ENCODE results near the gene LMBRD2.
"Not testable (repeated sequence)": the region's sequence is repeated elsewhere in the genome, so short reads cannot be mapped to it uniquely, and the experiment has no call there.

The LMBRD2 gene

GRCh38 chr5:36151434-36152323 is at the start of gene LMBRD2, which contains the start of gene SKP2:
Gene LMBRD2 (minus strand): TSS chr5:36151887. CDS start chr5:36143349, 8,538 bp downstream.
Gene SKP2 (plus strand): TSS chr5:36152111. CDS start chr5:36152263, 152 bp downstream.
- DNase-seq = peak; percentile 96 to 97

GRCh38 chr5:36200513-36200912 is 48.8 kb upstream of the LMBRD2 start:
- no peak for DNase-seq

- no peak for DNase-seq
Measured at GRCh38 chr5:36199620-36200019, 47.9 kb upstream of the LMBRD2 start.

GRCh38 chr5:36198783-36199182 is 47.1 kb upstream of the LMBRD2 start:
- not testable (repeated sequence) for DNase-seq

- DNase-seq = no peak
Measured at GRCh38 chr5:36198281-36198680, 46.6 kb upstream of the LMBRD2 start.

GRCh38 chr5:36193746-36194145 is 42.1 kb upstream of the LMBRD2 start:
- no peak for DNase-seq

- not testable (repeated sequence) for DNase-seq
Measured at GRCh38 chr5:36184408-36184807, 32.7 kb upstream of the LMBRD2 start.

GRCh38 chr5:36181774-36182173 is 30.1 kb upstream of the LMBRD2 start:
- DNase-seq = no peak

GRCh38 chr5:36180556-36181350 is 29.1 kb upstream of the LMBRD2 start:
- no peak for DNase-seq

- DNase-seq = no peak
Measured at GRCh38 chr5:36179950-36180349, 28.3 kb upstream of the LMBRD2 start.

- no peak for DNase-seq
Measured at GRCh38 chr5:36178524-36178890, 26.8 kb upstream of the LMBRD2 start.

GRCh38 chr5:36177715-36178523 is 26.2 kb upstream of the LMBRD2 start:
- DNase-seq = no peak

GRCh38 chr5:36177154-36177553 is 25.5 kb upstream of the LMBRD2 start:
- DNase-seq = no peak

GRCh38 chr5:36175043-36175442 is 23.4 kb upstream of the LMBRD2 start:
- DNase-seq = no peak

- DNase-seq = no peak
Measured at GRCh38 chr5:36174119-36174518, 22.4 kb upstream of the LMBRD2 start.

GRCh38 chr5:36173426-36173825 is 21.7 kb upstream of the LMBRD2 start:
- no peak for DNase-seq

- no peak for DNase-seq
Measured at GRCh38 chr5:36172599-36172998, 20.9 kb upstream of the LMBRD2 start.

GRCh38 chr5:36170832-36171424 is 19.2 kb upstream of the LMBRD2 start:
- no peak for DNase-seq

- peak in 1 of 2 donors; percentile 22 for DNase-seq
Measured at GRCh38 chr5:36168737-36169136, 17.1 kb upstream of the LMBRD2 start.

GRCh38 chr5:36164461-36164860 is 12.8 kb upstream of the LMBRD2 start:
- no peak for DNase-seq

GRCh38 chr5:36162810-36163486 is 11.3 kb upstream of the LMBRD2 start:
- no peak for DNase-seq

GRCh38 chr5:36161361-36161760 is 9.7 kb upstream of the LMBRD2 start:
- DNase-seq = no peak
